HEK293 (cell line): ENCODE measurements around the gene KLHL7.

Source experiments
- CTCF ChIA-PET: fragments of 350-600 bp; formaldehyde crosslinking; extraction: SDS; loops from one replicate; lab custom pipeline; 2021; ENCODE audit warnings: antibody characterized with exemption; lab: Yijun Ruan, JAX
- POLR2A ChIA-PET: fragments of 300-600 bp; formaldehyde crosslinking; extraction: SDS; loops from one replicate; lab custom pipeline; 2020; ENCODE audit warnings: antibody characterized with exemption, inconsistent platforms; lab: Yijun Ruan, JAX
- H3K27ac ChIP-seq: fragments of 200-500 bp; sonication (Bioruptor generic); 2 replicates; pipeline ENCODE4 v1.5.1; 2014; ENCODE audit warnings: low read depth, low read length, control low read depth, inconsistent platforms; ENCODE audit errors: extremely low read depth
- H3K36me3 ChIP-seq, 2 experiments: fragments of 200-500 bp in 1 of 2; sonication (Bioruptor generic) in 1 of 2; 1 replicate in 1 of 2; 2 replicates in 1 of 2; pipeline ENCODE4 v1.5.1; 2014 to 2017; ENCODE audit warnings: inconsistent platforms in 2 of 2, low read length in 2 of 2; ENCODE audit not compliant: control insufficient read depth in 2 of 2, insufficient read depth in 1 of 2
- H3K4me1 ChIP-seq: fragments of 200-500 bp; sonication (Bioruptor generic); 2 replicates; pipeline ENCODE4 v1.5.1; 2014; ENCODE audit warnings: mild to moderate bottlenecking, low read length, inconsistent platforms; ENCODE audit not compliant: control insufficient read depth, insufficient read depth
- H3K4me3 ChIP-seq: 2 replicates; pipeline ENCODE4 v1.5.1; 2011; ENCODE audit warnings: low read depth, mild to moderate bottlenecking, control low read depth, low read length, moderate library complexity
- H3K9me3 ChIP-seq: fragments of 200-500 bp; sonication (Bioruptor generic); 2 replicates; pipeline ENCODE4 v1.5.1; 2014; ENCODE audit warnings: low read depth, low read length, inconsistent platforms; ENCODE audit not compliant: control insufficient read depth, insufficient read depth
- FEZF1 ChIP-seq: fragments of 450-650 bp; formaldehyde crosslinking; IDR thresholded peaks from 2 replicates; pipeline ENCODE4 v1.5.1; 2016; ENCODE audit warnings: missing biosample characterization, missing genetic modification characterization
- HOXC10 ChIP-seq: sonication (generic); formaldehyde crosslinking; IDR thresholded peaks from 2 replicates; pipeline ENCODE4 v1.8.1; 2023; ENCODE audit warnings: mild to moderate bottlenecking, missing genetic modification reagents
- IKZF3 ChIP-seq: fragments of 450-650 bp; IDR thresholded peaks from 2 replicates; pipeline ENCODE4 v1.5.0; 2018; ENCODE audit warnings: missing biosample characterization, mild to moderate bottlenecking, missing genetic modification characterization, moderate library complexity
- MZF1 ChIP-seq: fragments of 450-650 bp; formaldehyde crosslinking; IDR thresholded peaks from 2 replicates; pipeline ENCODE4 v1.5.1; 2017; ENCODE audit warnings: missing biosample characterization, missing genetic modification characterization, borderline replicate concordance
- OSR2 ChIP-seq: fragments of 450-650 bp; formaldehyde crosslinking; IDR thresholded peaks from 2 replicates; pipeline ENCODE4 v1.5.1; 2016; ENCODE audit warnings: missing biosample characterization, missing genetic modification characterization
- REPIN1 ChIP-seq: fragments of 450-650 bp; formaldehyde crosslinking; IDR thresholded peaks from 2 replicates; pipeline ENCODE4 v1.5.1; 2017; ENCODE audit warnings: missing biosample characterization, missing genetic modification characterization, low read depth
- TCF7L2 ChIP-seq: IDR thresholded peaks from 2 replicates; pipeline ENCODE4 v1.6.1; 2011; ENCODE audit warnings: low read depth, mild to moderate bottlenecking, inconsistent platforms, low read length, moderate library complexity, borderline replicate concordance
- TRIM28 ChIP-seq: IDR thresholded peaks from 2 replicates; pipeline ENCODE4 v1.6.1; 2011; ENCODE audit warnings: low read length, control low read depth, borderline replicate concordance
- ZBTB48 ChIP-seq: fragments of 450-650 bp; formaldehyde crosslinking; IDR thresholded peaks from 2 replicates; pipeline ENCODE4 v1.5.1; 2016; ENCODE audit warnings: missing biosample characterization, missing genetic modification characterization
- ZBTB8A ChIP-seq: fragments of 450-650 bp; formaldehyde crosslinking; IDR thresholded peaks from 2 replicates; pipeline ENCODE4 v1.5.1; 2016; ENCODE audit warnings: missing biosample characterization, missing genetic modification characterization
- ZFP69B ChIP-seq: fragments of 450-650 bp; formaldehyde crosslinking; IDR thresholded peaks from 2 replicates; pipeline ENCODE4 v1.5.1; 2016; ENCODE audit warnings: missing biosample characterization, missing genetic modification characterization
- ZNF19 ChIP-seq: fragments of 450-650 bp; formaldehyde crosslinking; IDR thresholded peaks from 2 replicates; pipeline ENCODE4; 2016; ENCODE audit warnings: missing biosample characterization, missing genetic modification characterization, low read depth
- ZNF248 ChIP-seq: fragments of 450-650 bp; formaldehyde crosslinking; IDR thresholded peaks from 2 replicates; pipeline ENCODE4 v1.5.1; 2017; ENCODE audit warnings: missing biosample characterization, missing genetic modification characterization
- ZNF501 ChIP-seq: fragments of 450-650 bp; formaldehyde crosslinking; IDR thresholded peaks from 2 replicates; pipeline ENCODE4 v1.5.1; 2016; ENCODE audit warnings: missing biosample characterization, missing genetic modification characterization
- ZNF623 ChIP-seq: fragments of 450-650 bp; formaldehyde crosslinking; IDR thresholded peaks from 2 replicates; pipeline ENCODE4 v1.5.1; 2016; ENCODE audit warnings: missing biosample characterization, missing genetic modification characterization
- ZNF791 ChIP-seq: fragments of 450-650 bp; formaldehyde crosslinking; IDR thresholded peaks from 2 replicates; pipeline ENCODE4 v1.5.1; 2016; ENCODE audit warnings: missing biosample characterization, missing genetic modification characterization
- ZNF837 ChIP-seq: fragments of 450-650 bp; formaldehyde crosslinking; IDR thresholded peaks from 2 replicates; pipeline ENCODE4 v1.5.1; 2016; ENCODE audit warnings: missing biosample characterization, missing genetic modification characterization
- ZNF843 ChIP-seq: fragments of 450-650 bp; formaldehyde crosslinking; IDR thresholded peaks from 2 replicates; pipeline ENCODE4 v1.5.1; 2016; ENCODE audit warnings: missing biosample characterization, missing genetic modification characterization
- ZSCAN23 ChIP-seq: fragments of 450-650 bp; formaldehyde crosslinking; IDR thresholded peaks from 2 replicates; pipeline ENCODE4 v1.5.1; 2016; ENCODE audit warnings: missing biosample characterization, missing genetic modification characterization
- ZSCAN30 ChIP-seq: fragments of 450-650 bp; IDR thresholded peaks from 2 replicates; pipeline ENCODE4 v1.5.1; 2018; ENCODE audit warnings: missing biosample characterization, mild to moderate bottlenecking, missing genetic modification characterization, moderate library complexity
- ZXDB ChIP-seq: fragments of 450-650 bp; formaldehyde crosslinking; IDR thresholded peaks from 2 replicates; pipeline ENCODE4 v1.5.1; 2016; ENCODE audit warnings: missing biosample characterization, missing genetic modification characterization
- TF ChIP-seq, protein P1 (sequence below): fragments of 450-650 bp; formaldehyde crosslinking; IDR thresholded peaks from 2 replicates; pipeline ENCODE4 v1.5.1; 2016; ENCODE audit warnings: missing biosample characterization, missing genetic modification characterization
- TF ChIP-seq, protein P2 (sequence below): fragments of 450-650 bp; formaldehyde crosslinking; IDR thresholded peaks from 2 replicates; pipeline ENCODE4 v1.5.1; 2017; ENCODE audit warnings: missing biosample characterization, missing genetic modification characterization
- TF ChIP-seq, protein P3 (sequence below): fragments of 450-650 bp; formaldehyde crosslinking; IDR thresholded peaks from 2 replicates; pipeline ENCODE4 v1.5.1; 2016; ENCODE audit warnings: missing biosample characterization, missing genetic modification characterization
- TF ChIP-seq, protein P4 (sequence below): fragments of 450-650 bp; formaldehyde crosslinking; IDR thresholded peaks from 2 replicates; pipeline ENCODE4 v1.5.1; 2016; ENCODE audit warnings: missing biosample characterization, missing genetic modification characterization
- TF ChIP-seq, protein P5 (sequence below): fragments of 450-650 bp; formaldehyde crosslinking; IDR thresholded peaks from 2 replicates; pipeline ENCODE4 v1.5.1; 2016; ENCODE audit warnings: missing biosample characterization, missing genetic modification characterization
- TF ChIP-seq, protein P6 (sequence below): fragments of 450-650 bp; formaldehyde crosslinking; IDR thresholded peaks from 2 replicates; pipeline ENCODE4 v1.5.1; 2017; ENCODE audit warnings: missing biosample characterization, missing genetic modification characterization
- TF ChIP-seq, protein P7 (sequence below): fragments of 450-650 bp; formaldehyde crosslinking; IDR thresholded peaks from 2 replicates; pipeline ENCODE4 v1.5.1; 2017; ENCODE audit warnings: missing biosample characterization, mild to moderate bottlenecking, missing genetic modification characterization, moderate library complexity

The KLHL7 gene

DNA sequence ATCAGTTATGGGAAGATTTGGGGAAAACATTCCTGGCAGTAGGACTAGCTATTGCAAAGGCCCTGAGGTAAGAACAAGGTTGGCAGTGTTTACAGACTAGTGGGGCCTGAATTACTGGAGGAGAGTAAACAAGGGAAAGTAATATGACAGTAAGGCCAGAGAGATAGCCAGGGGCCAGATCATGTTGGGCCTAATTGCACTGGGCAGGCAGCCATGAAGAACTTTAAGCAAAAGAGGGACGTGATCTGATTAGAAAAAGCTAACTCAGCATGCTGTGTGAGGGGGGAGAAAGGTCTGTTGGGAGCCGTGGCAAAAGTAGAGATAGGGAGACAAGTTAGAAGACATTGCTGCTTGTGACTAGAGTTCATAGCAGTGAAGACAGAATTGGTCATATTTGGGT is 85.4 kb downstream of the KLHL7 start:
- Histone ChIP-seq H3K36me3 (peaks cover 58 to 67% of the 10 kb centered on the region in 2 experiments), H3K27ac (peak overlapping the region; percentile 57), H3K9me3 (no peaks in the 10 kb centered on the region), H3K4me1 (peaks cover 11% of the 10 kb centered on the region), H3K4me3 (no peak overlapping the region)
- POLR2A ChIA-PET = interaction anchor here (0.6 to 1.6 kb wide), 2 partner anchors 10 to 85 kb away, joined by 4 read pairs; partner anchors contain the start of gene NUP42
- 0 out of 2 replicates have a peak, but pooled peaks have one; percentile 17 for TF ChIP-seq IKZF3 (tag by site-specific recombination)
- TF ChIP-seq HOXC10 (CRISPR knock-in tag) = no peak
- TF ChIP-seq, protein P1, sequence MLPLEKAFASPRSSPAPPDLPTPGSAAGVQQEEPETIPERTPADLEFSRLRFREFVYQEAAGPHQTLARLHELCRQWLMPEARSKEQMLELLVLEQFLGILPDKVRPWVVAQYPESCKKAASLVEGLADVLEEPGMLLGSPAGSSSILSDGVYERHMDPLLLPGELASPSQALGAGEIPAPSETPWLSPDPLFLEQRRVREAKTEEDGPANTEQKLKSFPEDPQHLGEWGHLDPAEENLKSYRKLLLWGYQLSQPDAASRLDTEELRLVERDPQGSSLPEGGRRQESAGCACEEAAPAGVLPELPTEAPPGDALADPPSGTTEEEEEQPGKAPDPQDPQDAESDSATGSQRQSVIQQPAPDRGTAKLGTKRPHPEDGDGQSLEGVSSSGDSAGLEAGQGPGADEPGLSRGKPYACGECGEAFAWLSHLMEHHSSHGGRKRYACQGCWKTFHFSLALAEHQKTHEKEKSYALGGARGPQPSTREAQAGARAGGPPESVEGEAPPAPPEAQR = no peak
- 0 out of 2 replicates have a peak, but pooled peaks have one; percentile 60 for TF ChIP-seq MZF1 (tag by site-specific recombination)
- TF ChIP-seq, protein P2, sequence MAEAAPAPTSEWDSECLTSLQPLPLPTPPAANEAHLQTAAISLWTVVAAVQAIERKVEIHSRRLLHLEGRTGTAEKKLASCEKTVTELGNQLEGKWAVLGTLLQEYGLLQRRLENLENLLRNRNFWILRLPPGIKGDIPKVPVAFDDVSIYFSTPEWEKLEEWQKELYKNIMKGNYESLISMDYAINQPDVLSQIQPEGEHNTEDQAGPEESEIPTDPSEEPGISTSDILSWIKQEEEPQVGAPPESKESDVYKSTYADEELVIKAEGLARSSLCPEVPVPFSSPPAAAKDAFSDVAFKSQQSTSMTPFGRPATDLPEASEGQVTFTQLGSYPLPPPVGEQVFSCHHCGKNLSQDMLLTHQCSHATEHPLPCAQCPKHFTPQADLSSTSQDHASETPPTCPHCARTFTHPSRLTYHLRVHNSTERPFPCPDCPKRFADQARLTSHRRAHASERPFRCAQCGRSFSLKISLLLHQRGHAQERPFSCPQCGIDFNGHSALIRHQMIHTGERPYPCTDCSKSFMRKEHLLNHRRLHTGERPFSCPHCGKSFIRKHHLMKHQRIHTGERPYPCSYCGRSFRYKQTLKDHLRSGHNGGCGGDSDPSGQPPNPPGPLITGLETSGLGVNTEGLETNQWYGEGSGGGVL (tag by site-specific recombination) = no peak; the same call in 1 of the 2 replicates
- no peak for TF ChIP-seq ZFP69B (tag by site-specific recombination)
- TF ChIP-seq ZNF791 (tag by site-specific recombination) = no peak
- TF ChIP-seq, protein P3, sequence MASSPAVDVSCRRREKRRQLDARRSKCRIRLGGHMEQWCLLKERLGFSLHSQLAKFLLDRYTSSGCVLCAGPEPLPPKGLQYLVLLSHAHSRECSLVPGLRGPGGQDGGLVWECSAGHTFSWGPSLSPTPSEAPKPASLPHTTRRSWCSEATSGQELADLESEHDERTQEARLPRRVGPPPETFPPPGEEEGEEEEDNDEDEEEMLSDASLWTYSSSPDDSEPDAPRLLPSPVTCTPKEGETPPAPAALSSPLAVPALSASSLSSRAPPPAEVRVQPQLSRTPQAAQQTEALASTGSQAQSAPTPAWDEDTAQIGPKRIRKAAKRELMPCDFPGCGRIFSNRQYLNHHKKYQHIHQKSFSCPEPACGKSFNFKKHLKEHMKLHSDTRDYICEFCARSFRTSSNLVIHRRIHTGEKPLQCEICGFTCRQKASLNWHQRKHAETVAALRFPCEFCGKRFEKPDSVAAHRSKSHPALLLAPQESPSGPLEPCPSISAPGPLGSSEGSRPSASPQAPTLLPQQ (tag by site-specific recombination) = peak; percentile 68; the same call in 1 of the 2 replicates
- peak; percentile 29; the same call in 1 of the 2 replicates for TF ChIP-seq ZNF843
- no peak for TF ChIP-seq ZNF19 (tag by site-specific recombination)
- TF ChIP-seq ZNF623 (tag by site-specific recombination) = peak; percentile 43
- TF ChIP-seq FEZF1 = peak; percentile 60
- TF ChIP-seq OSR2 (tag by site-specific recombination) = 0 out of 2 replicates have a peak, but pooled peaks have one; percentile 25
- TF ChIP-seq REPIN1 (tag by site-specific recombination) = no peak
- 0 out of 2 replicates have a peak, but pooled peaks have one; percentile 18 for TF ChIP-seq ZBTB48
- TF ChIP-seq ZNF837 (tag by site-specific recombination) = no peak
- 0 out of 2 replicates have a peak, but pooled peaks have one; percentile 40 for TF ChIP-seq ZNF501 (tag by site-specific recombination)
- peak; percentile 71; the same call in 1 of the 2 replicates for TF ChIP-seq TRIM28
- TF ChIP-seq ZNF248 = no peak
- peak; percentile 70 for TF ChIP-seq ZXDB (tag by site-specific recombination)
- peak; percentile 72; the same call in 1 of the 2 replicates for TF ChIP-seq ZSCAN30 (tag by site-specific recombination)
- TF ChIP-seq ZSCAN23 (tag by site-specific recombination) = no peak
- TF ChIP-seq, protein P4, sequence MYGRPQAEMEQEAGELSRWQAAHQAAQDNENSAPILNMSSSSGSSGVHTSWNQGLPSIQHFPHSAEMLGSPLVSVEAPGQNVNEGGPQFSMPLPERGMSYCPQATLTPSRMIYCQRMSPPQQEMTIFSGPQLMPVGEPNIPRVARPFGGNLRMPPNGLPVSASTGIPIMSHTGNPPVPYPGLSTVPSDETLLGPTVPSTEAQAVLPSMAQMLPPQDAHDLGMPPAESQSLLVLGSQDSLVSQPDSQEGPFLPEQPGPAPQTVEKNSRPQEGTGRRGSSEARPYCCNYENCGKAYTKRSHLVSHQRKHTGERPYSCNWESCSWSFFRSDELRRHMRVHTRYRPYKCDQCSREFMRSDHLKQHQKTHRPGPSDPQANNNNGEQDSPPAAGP = no peak
- TF ChIP-seq, protein P5, sequence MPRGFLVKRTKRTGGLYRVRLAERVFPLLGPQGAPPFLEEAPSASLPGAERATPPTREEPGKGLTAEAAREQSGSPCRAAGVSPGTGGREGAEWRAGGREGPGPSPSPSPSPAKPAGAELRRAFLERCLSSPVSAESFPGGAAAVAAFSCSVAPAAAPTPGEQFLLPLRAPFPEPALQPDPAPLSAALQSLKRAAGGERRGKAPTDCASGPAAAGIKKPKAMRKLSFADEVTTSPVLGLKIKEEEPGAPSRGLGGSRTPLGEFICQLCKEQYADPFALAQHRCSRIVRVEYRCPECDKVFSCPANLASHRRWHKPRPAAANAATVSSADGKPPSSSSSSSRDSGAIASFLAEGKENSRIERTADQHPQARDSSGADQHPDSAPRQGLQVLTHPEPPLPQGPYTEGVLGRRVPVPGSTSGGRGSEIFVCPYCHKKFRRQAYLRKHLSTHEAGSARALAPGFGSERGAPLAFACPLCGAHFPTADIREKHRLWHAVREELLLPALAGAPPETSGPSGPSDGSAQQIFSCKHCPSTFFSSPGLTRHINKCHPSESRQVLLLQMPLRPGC (tag by site-specific recombination) = no peak
- TF ChIP-seq, protein P6, sequence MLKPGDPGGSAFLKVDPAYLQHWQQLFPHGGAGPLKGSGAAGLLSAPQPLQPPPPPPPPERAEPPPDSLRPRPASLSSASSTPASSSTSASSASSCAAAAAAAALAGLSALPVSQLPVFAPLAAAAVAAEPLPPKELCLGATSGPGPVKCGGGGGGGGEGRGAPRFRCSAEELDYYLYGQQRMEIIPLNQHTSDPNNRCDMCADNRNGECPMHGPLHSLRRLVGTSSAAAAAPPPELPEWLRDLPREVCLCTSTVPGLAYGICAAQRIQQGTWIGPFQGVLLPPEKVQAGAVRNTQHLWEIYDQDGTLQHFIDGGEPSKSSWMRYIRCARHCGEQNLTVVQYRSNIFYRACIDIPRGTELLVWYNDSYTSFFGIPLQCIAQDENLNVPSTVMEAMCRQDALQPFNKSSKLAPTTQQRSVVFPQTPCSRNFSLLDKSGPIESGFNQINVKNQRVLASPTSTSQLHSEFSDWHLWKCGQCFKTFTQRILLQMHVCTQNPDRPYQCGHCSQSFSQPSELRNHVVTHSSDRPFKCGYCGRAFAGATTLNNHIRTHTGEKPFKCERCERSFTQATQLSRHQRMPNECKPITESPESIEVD = peak; percentile 77
- peak; percentile 45 for TF ChIP-seq ZBTB8A
- TF ChIP-seq, protein P7, sequence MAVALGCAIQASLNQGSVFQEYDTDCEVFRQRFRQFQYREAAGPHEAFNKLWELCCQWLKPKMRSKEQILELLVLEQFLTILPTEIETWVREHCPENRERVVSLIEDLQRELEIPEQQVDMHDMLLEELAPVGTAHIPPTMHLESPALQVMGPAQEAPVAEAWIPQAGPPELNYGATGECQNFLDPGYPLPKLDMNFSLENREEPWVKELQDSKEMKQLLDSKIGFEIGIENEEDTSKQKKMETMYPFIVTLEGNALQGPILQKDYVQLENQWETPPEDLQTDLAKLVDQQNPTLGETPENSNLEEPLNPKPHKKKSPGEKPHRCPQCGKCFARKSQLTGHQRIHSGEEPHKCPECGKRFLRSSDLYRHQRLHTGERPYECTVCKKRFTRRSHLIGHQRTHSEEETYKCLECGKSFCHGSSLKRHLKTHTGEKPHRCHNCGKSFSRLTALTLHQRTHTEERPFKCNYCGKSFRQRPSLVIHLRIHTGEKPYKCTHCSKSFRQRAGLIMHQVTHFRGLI (tag by site-specific recombination) = no peak
- TF ChIP-seq TCF7L2 = no peak
- CTCF ChIA-PET = no interaction called here
